SK-N-SH (cell line): ENCODE data around the gene TBC1D2B.

ENCODE experiments used
- EZH2phosphoT487 ChIP-seq: fragments of 200-600 bp; sonication (generic); IDR thresholded peaks from 2 replicates; pipeline ENCODE4 v1.6.1; 2017; ENCODE audit warnings: low read depth, mixed run types, mild to moderate bottlenecking, antibody characterized with exemption, moderate library complexity, borderline replicate concordance
- NRF1 ChIP-seq: IDR thresholded peaks from 2 replicates; pipeline ENCODE4 v1.6.1; 2012; ENCODE audit warnings: low read depth, mild to moderate bottlenecking, low read length
- POLR2AphosphoS5 ChIP-seq: IDR thresholded peaks from 2 replicates; pipeline ENCODE4 v1.6.1; 2012; ENCODE audit warnings: low read depth, low read length
- REST ChIP-seq: IDR thresholded peaks from 2 replicates; pipeline ENCODE4 v1.6.1; 2012; ENCODE audit warnings: mild to moderate bottlenecking, low read depth, low read length, moderate library complexity
- SMC3 ChIP-seq: IDR thresholded peaks from 2 replicates; pipeline ENCODE4 v1.6.1; 2012; ENCODE audit warnings: low read depth, low read length, improper control_type of control experiment
- TAF1 ChIP-seq: IDR thresholded peaks from 2 replicates; pipeline ENCODE4 v1.6.1; 2012; ENCODE audit warnings: low read depth, mild to moderate bottlenecking, low read length, moderate library complexity, borderline replicate concordance
- TF ChIP-seq, protein P1 (sequence below): fragments of 200-600 bp; sonication (generic); IDR thresholded peaks from 2 replicates; pipeline ENCODE4 v1.6.1; 2017; ENCODE audit warnings: antibody characterized with exemption, mild to moderate bottlenecking, moderate library complexity

DNA sequence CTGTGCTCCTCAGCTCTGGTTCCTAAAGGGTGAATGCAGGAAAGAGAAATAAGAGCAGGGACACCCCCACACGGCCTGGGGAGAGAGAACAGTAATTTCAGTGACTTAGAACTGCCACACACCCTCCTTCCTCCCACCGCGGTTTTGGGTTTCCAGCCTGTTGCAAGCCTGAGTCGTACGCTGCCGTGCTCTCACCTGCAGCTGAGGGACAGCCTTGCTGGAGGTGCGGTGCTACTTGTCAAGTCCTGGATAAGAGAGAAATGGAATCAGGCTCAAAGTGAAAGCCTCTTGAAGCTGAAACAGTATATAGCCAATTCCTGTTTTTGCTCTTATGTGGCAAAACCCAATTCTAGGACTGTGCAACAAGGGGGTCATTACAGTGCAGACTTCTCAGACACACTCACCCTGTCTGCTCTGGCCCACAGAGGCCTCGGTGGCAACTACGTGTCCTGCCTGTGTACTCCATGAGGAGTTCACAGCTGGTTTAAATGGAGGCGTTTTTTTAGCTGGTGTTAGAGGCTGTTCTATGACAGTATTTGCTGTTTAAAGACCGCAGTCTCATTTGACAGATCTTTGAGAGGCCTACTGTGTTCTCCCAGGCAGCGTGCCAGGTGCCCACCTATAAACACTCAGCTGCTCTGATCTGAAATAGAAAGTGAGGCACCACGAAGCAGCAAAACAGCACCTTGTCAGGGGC lies 42.9 kb downstream of the TBC1D2B start:
- TF ChIP-seq POLR2AphosphoS5 (no peak), TAF1 (no peak), SMC3 (no peak), EZH2phosphoT487 (no peak), NRF1 (no peak), REST (no peak)
- TF ChIP-seq, protein P1, sequence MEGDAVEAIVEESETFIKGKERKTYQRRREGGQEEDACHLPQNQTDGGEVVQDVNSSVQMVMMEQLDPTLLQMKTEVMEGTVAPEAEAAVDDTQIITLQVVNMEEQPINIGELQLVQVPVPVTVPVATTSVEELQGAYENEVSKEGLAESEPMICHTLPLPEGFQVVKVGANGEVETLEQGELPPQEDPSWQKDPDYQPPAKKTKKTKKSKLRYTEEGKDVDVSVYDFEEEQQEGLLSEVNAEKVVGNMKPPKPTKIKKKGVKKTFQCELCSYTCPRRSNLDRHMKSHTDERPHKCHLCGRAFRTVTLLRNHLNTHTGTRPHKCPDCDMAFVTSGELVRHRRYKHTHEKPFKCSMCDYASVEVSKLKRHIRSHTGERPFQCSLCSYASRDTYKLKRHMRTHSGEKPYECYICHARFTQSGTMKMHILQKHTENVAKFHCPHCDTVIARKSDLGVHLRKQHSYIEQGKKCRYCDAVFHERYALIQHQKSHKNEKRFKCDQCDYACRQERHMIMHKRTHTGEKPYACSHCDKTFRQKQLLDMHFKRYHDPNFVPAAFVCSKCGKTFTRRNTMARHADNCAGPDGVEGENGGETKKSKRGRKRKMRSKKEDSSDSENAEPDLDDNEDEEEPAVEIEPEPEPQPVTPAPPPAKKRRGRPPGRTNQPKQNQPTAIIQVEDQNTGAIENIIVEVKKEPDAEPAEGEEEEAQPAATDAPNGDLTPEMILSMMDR, result no peak
